Smooth muscle cell (in vitro differentiated cells): ENCODE measurements around the gene CAPN11. TPM values are rescaled to one million over a fixed set of nuclear protein-coding genes. Genes with fewer than 3 reads are reported as not detected.

Experiments
- DNase-seq: peaks from one replicate; lab custom pipeline; 2025; ENCODE audit not compliant: unreplicated experiment; lab: John Stamatoyannopoulos, UW
- H2AFZ ChIP-seq: fragments of 200-600 bp; sonication (generic); 2 replicates; pipeline ENCODE4 v1.6.0; 2016; ENCODE audit warnings: antibody characterized with exemption, low read depth, mild to moderate bottlenecking
- H3F3A ChIP-seq: fragments of 200-600 bp; sonication (generic); 2 replicates; pipeline ENCODE4 v1.6.0; 2017; ENCODE audit warnings: antibody characterized with exemption, low read depth
- H3K27ac ChIP-seq: fragments of 200-600 bp; sonication (generic); 2 replicates; pipeline ENCODE4 v1.5.1; 2016; ENCODE audit warnings: low read depth, mild to moderate bottlenecking
- H3K27me3 ChIP-seq: fragments of 200-600 bp; sonication (generic); 2 replicates; pipeline ENCODE4 v1.6.1; 2016; ENCODE audit warnings: low read depth, mild to moderate bottlenecking
- H3K36me3 ChIP-seq: fragments of 200-600 bp; sonication (generic); 2 replicates; pipeline ENCODE4 v1.5.1; 2016; ENCODE audit warnings: low read depth
- H3K4me1 ChIP-seq: fragments of 200-600 bp; sonication (generic); 2 replicates; pipeline ENCODE4 v1.5.1; 2016; ENCODE audit warnings: low read depth
- H3K4me2 ChIP-seq: fragments of 200-600 bp; sonication (generic); 2 replicates; pipeline ENCODE4 v1.6.0; 2016; ENCODE audit warnings: mild to moderate bottlenecking
- H3K4me3 ChIP-seq: fragments of 200-600 bp; sonication (generic); 2 replicates; pipeline ENCODE4 v1.5.1; 2016; ENCODE audit warnings: mild to moderate bottlenecking
- H3K79me2 ChIP-seq: fragments of 200-600 bp; sonication (generic); 2 replicates; pipeline ENCODE4 v1.6.0; 2016; ENCODE audit warnings: low read depth, mild to moderate bottlenecking
- H3K9ac ChIP-seq: fragments of 200-600 bp; sonication (generic); 2 replicates; pipeline ENCODE4 v1.6.0; 2016; ENCODE audit warnings: low read depth
- H3K9me3 ChIP-seq: fragments of 200-600 bp; sonication (generic); replicated peaks from 2 replicates; pipeline ENCODE4 v1.5.1; 2016; ENCODE audit warnings: low read depth
- H4K20me1 ChIP-seq: fragments of 200-600 bp; sonication (generic); 2 replicates; pipeline ENCODE4 v1.6.0; 2016; ENCODE audit warnings: low read depth
- WGBS: methylation state at CpG from one replicate; pipeline ENCODE4 v1.1.7; 2016; ENCODE audit warnings: low lambda C conversion rate; 5-methylcytosine and 5-hydroxymethylcytosine counted together
- polyA plus RNA-seq: library from polyadenylated mRNA; unstranded; fragments of >200 nt; fragmentation: Nextera tagmentation; extraction: Ambion mirVana; gene quantifications from 2 replicates; pipeline ENCODE4 v1.2.1, GENCODE V29; 2016
- total RNA-seq: library from RNA; depleted of rRNA; stranded (reverse); fragments of >200 nt; gene quantifications from 2 replicates; pipeline ENCODE4 v1.2.3, GENCODE V29; 2014
- TF ChIP-seq, protein P1 (sequence below): fragments of 200-600 bp; sonication (generic); IDR thresholded peaks from 2 replicates; pipeline ENCODE4 v1.5.1; 2017; ENCODE audit warnings: borderline replicate concordance, mild to moderate bottlenecking, antibody characterized with exemption; ENCODE audit not compliant: insufficient read depth, poor library complexity, severe bottlenecking

The CAPN11 gene
- total and polyA plus RNA-seq, 2 experiments from 2014 or later, result 0.31 TPM; not detected in 1

DNA sequence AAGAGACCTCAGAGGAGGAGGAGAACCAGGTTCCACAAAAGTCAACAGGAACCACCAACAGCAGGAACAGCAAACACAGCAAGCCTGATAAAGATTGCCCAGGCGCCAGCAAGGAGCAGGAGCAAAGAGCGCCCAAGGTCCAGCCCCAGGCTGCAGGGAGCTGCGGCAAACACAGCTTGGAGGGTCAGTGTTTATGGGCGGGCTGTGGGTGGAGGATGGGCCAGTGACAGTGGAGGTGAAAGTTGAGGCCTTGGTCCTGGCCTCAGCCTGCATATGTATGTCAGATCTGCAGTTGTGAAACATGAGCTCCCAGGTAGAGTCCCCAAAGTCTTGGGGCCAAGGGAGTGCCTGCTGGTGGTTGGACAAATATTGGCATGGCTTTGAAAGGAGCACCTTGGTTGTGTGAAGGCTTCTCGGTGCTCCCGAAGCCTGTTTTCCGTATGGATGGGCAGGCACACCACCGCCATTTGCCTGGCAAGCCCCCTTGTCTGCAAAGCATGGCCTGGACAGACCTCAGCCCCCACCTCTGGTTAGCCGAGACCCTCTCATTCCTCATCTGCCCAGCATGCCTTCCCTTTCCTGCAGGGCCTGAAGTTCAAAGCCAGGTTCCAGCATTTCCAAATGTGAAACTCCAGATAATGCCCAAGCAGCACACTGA lies 2.0 kb upstream of the CAPN11 start:
- H3K79me2 ChIP-seq, result no peaks in the 10 kb centered on the region
- no peaks in the 10 kb centered on the region for H3K9me3 ChIP-seq
- TF ChIP-seq, protein P1, sequence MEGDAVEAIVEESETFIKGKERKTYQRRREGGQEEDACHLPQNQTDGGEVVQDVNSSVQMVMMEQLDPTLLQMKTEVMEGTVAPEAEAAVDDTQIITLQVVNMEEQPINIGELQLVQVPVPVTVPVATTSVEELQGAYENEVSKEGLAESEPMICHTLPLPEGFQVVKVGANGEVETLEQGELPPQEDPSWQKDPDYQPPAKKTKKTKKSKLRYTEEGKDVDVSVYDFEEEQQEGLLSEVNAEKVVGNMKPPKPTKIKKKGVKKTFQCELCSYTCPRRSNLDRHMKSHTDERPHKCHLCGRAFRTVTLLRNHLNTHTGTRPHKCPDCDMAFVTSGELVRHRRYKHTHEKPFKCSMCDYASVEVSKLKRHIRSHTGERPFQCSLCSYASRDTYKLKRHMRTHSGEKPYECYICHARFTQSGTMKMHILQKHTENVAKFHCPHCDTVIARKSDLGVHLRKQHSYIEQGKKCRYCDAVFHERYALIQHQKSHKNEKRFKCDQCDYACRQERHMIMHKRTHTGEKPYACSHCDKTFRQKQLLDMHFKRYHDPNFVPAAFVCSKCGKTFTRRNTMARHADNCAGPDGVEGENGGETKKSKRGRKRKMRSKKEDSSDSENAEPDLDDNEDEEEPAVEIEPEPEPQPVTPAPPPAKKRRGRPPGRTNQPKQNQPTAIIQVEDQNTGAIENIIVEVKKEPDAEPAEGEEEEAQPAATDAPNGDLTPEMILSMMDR, result no peak
- no peak overlapping the region for H3K9ac ChIP-seq
- no peaks in the 10 kb centered on the region for H3K36me3 ChIP-seq
- no peaks in the 10 kb centered on the region for H3K27me3 ChIP-seq
- DNase-seq, result no peak
- no peak overlapping the region for H3K4me2 ChIP-seq
- no peaks in the 10 kb centered on the region for H3K4me1 ChIP-seq
- no peak overlapping the region for H2AFZ ChIP-seq
- H3K4me3 ChIP-seq, result no peak overlapping the region
- H4K20me1 ChIP-seq, result no peaks in the 10 kb centered on the region
- 86% methylated on average over 9 of the region's 9 CpGs for WGBS
- peaks cover 4% of the 10 kb centered on the region for H3F3A ChIP-seq
- no peak overlapping the region for H3K27ac ChIP-seq

DNA sequence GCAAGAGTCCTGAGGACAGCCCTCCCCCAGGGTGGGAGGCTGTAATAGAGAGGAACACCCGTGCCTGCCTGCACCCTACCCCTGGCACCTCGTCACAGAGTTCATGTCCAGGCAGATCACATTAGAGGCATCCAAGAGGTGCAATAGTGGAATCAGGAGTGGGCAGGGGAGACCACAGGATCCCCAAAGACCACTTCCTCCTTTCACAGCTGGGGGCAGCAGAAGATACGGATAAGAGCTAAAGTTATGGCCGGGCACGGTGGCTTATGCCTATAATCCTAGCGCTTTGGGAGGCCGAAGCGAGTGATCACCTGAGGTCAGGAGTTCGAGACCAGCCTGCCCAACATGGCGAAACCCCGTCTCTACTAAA lies 1.5 kb upstream of the CAPN11 start:
- Histone ChIP-seq H2AFZ (no peak overlapping the region), H3K4me2 (no peak overlapping the region), H3F3A (peaks cover 4% of the 10 kb centered on the region), H3K27me3 (no peaks in the 10 kb centered on the region), H3K9me3 (no peaks in the 10 kb centered on the region), H3K9ac (no peak overlapping the region), H3K4me1 (no peaks in the 10 kb centered on the region), H3K79me2 (no peaks in the 10 kb centered on the region), H3K27ac (no peak overlapping the region), H4K20me1 (no peaks in the 10 kb centered on the region), H3K4me3 (no peak overlapping the region), H3K36me3 (no peaks in the 10 kb centered on the region)
- 85% methylated on average over 11 of the region's 11 CpGs for WGBS
- DNase-seq, result no peak
- TF ChIP-seq, protein P1, result no peak

DNA sequence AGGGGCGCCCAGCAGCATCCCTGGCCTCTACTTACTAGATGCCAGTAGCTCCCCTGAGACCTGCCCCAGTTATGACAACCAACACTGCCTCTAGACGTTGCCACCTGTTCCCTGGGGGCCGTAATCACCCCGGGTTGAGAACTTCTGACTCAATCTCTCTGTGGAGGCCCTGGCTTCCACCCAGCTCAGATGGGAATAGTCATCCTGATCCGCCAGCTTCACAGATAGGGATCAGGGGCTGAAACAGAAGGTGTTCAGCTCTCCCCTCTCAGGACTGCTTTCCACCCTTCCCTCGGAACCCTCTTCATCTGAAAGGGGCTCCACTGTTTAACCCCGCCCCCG lies 3.3 kb downstream of the CAPN11 start:
- Histone ChIP-seq H3K9me3 (no peaks in the 10 kb centered on the region), H3K4me1 (no peaks in the 10 kb centered on the region), H3K27me3 (no peaks in the 10 kb centered on the region), H3K9ac (no peak overlapping the region), H3K4me2 (no peak overlapping the region), H3K79me2 (no peaks in the 10 kb centered on the region), H3K27ac (no peak overlapping the region), H3K36me3 (no peaks in the 10 kb centered on the region), H4K20me1 (no peaks in the 10 kb centered on the region), H3F3A (no peaks in the 10 kb centered on the region), H3K4me3 (no peak overlapping the region), H2AFZ (no peak overlapping the region)
- TF ChIP-seq, protein P1, result no peak
- no peak for DNase-seq
- WGBS, result 82% methylated on average over 8 of the region's 8 CpGs
